MV-4-11 (cell line): ENCODE results near the gene PTTG1IP.

Source experiments
- DNase-seq: peaks from one replicate; lab custom pipeline; 2025; lab: John Stamatoyannopoulos, UW

PTTG1IP gene

GRCh38 chr21:44862869-44863685 is 10.4 kb downstream of the PTTG1IP start:
- no peak for DNase-seq

DNA sequence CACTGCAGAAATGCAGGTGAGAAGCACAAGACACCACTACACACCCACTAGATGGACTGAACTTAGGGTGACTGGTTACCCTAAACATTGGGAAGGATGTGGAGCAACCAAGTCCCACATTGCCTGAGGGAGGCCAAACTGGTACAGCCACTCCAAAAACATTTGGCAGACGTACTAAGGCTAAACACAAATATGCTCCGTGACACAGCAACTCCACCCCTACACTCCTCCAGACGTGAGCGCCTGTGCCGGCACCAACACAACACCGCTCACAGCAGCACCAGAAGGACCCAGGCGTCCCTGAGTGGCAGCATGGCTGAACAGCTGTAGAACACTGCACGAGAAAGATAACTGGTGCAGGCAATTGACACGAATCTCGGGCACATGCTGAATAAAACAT is 14.7 kb downstream of the PTTG1IP start:
- DNase-seq = no peak

DNA sequence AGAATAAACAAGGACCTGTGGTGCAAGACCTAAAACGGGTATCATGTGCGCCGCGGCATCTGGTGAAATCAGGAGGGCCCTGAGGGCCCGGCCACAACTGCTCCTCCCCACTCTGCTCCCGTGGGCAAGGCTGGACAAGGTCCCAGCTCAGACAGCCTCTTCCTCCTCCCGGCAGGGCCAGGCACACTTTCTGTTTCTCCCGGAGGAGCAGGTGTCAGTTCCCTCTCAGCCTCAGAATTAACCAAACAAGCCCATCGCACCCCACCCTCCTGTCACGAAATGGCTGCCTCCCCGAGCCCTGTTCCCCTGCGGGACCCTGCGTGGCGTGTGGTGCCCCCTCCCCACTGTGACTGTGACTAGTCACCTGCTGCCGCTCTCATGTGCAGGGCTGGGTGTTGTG is 15.2 kb downstream of the PTTG1IP start:
- no peak for DNase-seq

DNA sequence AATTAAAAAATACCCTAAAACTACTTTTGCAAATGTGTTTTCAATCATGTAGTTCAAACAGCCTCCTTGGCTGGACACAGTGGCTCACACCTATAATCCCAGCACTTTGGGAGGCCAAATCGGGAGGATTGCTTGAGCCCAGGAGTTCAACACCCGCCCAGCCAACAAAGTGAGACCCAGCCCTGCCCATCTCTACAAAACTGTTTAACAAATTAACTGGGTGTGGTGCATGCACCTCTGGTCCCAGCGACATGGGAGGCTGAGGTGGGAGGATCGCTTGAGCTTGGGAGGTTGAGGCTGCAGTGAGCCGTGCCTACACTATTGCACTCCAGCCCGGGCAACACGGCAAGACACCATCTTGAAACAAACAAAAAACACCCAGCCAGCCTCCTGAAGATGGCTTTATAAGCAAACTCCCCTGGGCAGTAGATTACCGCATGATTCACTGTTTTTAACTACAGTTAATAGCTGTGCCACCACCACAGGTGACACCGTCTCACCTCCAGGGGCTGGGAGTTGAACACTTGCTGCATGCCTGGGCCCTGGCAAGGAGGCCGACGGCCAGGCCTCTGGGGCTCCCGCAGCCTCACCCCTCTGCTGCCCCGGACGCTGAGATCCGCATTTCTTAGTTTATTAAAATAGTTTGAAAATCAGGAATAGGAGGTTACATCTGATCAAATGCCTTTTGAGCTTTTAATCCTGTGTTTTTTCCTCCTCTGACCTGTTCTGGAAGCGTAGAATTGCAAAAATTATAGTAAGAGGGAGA is 16.2 kb downstream of the PTTG1IP start:
- no peak for DNase-seq

GRCh38 chr21:44856131-44856530 is 17.4 kb downstream of the PTTG1IP start:
- no peak for DNase-seq

- DNase-seq = no peak
Measured at GRCh38 chr21:44855572-44855971, 17.9 kb downstream of the PTTG1IP start.

- peak; percentile 79 for DNase-seq
Measured at GRCh38 chr21:44854664-44855446, 18.6 kb downstream of the PTTG1IP start.

DNA sequence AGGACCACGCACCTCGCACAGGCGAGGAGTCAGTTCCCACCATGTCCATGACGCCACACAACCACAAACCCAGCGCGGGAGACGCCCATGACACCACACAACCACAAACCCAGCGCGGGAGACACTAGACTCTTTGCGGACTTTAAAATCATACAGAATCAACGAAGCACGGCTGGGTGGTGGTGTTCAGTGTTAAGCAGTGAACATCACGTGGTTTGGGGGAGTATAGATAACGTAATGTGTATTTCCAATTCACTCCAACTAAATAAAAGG is 19.2 kb downstream of the PTTG1IP start:
- DNase-seq = no peak

GRCh38 chr21:44853601-44854390 is 19.7 kb downstream of the PTTG1IP start:
- DNase-seq = no peak

DNA sequence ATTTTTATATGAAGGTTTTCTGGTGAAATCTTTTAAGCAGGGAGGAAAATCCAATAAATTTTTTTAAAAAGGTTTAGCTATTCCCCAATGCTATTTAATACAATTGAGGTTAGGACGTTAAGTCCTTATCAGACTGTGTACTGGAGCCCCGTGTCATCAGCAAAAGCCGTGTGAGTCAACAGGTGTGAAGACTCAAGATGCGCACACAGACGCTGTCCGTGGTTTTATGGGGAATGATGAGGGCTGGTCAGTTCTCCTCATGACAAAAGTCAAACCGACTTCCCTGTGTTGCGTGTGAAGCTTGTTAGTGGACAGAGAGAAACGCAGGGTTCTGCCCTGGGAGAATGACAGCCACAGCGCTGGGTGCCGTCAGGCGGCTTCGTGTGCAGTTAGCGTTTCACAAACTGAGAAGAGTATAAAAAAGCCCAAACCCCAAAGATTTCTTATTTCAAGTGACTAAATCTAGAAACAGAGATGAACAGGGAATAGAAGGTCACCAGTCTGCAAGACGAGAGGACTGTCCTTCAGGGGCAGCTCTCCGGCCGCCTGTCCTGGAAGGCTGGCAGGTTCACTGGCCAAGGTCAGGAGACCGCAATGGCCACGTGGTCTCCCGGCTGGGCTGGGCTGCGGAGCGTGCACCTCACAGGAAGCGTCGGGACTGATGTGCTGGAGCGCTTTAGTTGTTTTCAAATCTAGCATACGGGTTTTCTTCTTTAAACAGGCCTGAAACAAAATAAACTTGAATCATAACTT is 22.4 kb downstream of the PTTG1IP start:
- DNase-seq = no peak

DNA sequence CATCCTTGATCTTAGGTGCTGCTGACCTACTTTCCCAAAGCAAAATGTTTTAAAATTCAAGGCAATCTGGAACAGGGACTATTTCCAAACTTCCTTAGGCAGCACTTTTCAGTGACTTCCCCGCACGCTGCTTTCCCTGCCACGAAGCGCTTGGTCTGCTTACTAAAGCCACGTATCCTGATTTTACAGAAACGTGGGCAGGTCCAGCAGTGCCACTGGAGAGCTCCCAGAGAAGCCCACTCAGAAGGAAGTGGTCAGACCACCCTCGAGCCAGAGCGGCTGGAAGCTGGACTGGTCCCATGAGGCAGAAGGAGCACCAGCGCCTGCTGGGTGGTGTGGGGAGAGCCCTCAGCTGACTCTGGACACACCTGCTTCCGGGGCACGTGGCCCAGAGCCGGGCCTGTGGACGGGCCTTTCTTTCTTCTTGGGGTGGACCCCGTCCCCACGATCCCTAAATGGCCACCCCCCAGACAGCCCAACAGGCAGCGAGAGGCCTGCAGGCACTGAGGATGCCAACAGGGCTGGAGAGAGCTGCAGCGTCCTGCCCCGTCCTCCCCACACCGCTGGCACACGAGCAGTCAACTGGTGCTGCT is 23.2 kb downstream of the PTTG1IP start:
- no peak for DNase-seq

GRCh38 chr21:44849616-44850130 is 23.8 kb downstream of the PTTG1IP start:
- peak; percentile 86 for DNase-seq

GRCh38 chr21:44848821-44849521 is 24.5 kb downstream of the PTTG1IP start:
- no peak for DNase-seq

- no peak for DNase-seq
Measured at GRCh38 chr21:44847261-44848056, 26.0 kb downstream of the PTTG1IP start.

DNA sequence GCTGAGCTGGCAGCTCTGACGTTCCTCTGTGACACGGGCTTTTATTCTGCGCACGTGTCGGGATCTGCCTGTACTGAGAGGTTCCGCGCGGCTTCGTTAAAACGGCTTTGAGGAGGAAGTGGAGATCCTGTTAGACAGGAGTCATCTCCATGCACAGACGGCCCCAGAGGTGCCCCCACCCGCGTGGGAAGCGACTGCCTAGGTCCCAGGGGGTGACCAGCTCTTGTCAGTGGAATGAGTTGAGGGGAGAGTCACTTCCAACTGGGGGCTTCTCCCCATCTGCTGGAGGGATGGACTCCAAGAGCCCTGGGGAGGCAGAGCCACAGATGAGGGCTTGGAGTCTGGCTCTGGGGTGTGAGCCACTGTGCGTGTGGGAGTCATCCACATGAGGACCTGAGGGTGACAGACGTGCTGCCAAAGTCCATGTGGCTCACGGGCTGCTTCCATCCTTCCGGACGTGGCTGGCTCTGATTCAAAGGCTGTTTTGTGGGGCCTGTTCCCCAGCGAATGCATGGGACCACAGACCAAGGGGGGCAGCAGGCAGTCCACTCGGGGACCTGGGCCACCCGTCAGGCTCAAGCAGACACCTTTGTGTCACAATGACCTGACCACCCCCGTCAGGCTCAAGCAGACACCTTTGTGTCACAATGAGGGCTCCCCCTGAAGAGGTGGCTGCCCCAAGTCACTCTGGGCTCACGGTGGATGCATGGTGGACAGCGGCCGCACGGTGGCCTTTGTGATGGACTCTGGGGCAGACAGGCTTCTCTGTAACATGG is 26.8 kb downstream of the PTTG1IP start:
- DNase-seq = peak; percentile 85

DNA sequence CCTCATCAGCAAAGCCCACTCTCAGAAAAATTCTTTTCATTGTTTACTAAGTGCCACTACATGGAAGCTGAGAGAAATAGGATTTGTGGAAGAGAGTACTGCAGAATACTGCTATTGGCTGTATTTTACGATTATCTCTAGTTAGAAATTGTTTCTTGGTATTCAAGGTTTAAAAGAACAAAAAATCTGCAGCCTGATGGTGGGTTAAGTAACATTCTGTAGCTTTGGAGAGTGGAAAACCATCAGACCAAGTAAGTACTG is 27.3 kb downstream of the PTTG1IP start:
- no peak for DNase-seq

GRCh38 chr21:44845418-44846223 is 27.9 kb downstream of the PTTG1IP start:
- DNase-seq = peak; percentile 77

DNA sequence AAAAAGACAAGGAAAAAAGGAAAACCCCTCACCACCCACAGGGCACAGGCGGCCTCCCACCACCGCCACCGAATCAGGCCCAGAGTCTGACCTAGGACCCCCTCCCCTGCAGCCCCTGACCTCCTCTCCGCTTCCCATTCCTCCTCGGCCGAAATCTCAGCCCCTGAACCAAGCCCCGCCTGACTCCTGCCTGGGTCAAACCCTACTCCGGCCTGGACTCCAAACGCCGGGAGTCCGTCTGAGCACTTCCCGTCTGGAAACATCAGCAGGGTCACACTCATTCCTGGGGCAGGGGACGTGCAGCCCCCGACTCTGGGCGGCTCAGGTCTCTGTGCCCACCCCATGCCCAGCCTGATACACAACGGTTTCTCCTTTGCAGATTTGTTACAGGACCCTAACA is 29.2 kb downstream of the PTTG1IP start:
- DNase-seq = no peak
